Measurements from ENCODE around the gene BCL2L11.
"Not testable (repeated sequence)": the region's sequence is repeated elsewhere in the genome, so short reads cannot be mapped to it uniquely, and the experiment has no call there.

Gene BCL2L11

DNA sequence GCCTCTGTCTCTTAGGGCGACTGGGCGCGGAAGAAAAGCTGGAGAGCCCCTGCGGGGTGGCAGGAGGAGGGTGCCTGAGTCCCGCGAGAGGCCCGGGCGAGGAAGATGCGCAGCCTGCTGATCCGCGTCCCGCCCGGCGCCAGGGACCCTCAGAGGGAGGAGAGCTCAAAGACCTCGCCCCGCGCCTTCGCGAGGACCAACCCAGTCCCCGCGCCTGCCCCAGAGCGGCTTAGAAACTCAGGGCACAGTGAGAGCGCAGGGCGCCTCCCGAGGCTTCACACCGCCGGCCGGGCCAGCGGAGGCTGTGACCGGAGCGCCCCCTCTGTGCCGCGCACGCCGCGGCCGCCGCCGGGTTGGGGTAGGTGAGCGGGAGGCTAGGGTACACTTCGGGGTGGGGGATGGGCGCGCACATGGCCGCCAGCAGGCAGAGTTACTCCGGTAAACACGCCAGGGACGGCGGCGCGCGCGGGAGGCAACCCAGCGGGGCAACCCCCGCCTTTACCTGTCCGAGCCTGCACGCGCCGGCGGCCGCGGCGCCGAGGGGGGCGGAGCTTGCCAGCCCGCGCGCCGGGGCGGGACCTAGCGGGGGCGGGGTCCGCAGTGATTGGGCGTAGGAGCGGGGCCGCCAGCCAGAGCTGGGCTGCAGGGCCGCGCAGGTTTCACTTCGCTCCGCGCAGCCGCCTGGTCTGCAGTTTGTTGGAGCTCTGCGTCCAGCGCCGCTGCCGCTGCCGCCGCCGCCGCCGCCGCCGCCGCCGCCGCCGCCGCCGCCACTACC, at the start of gene BCL2L11:
BCL2L11 (plus strand) TSS at position 662 of the 775 bp plus-strand sequence. CDS start 2,832 bp downstream, outside the sequence.
- Histone ChIP-seq H3K27me3 (ENCODE audit: control insufficient read depth, insufficient read depth, low read length) (peaks cover 60% of the 10 kb centered on the region), H3K27ac (ENCODE audit: low read length) (no peak within 1 kb of the TSS), H3K9ac (ENCODE audit: low read length) (peak within 1 kb of the TSS; percentile 67), H3K4me3 (ENCODE audit: low read length) (peak within 1 kb of the TSS; percentile 81), H3K36me3 (ENCODE audit: control insufficient read depth, low read depth, low read length) (peaks cover 17% of the 10 kb centered on the region), H3K9me3 (ENCODE audit: control insufficient read depth, low read depth, low read length) (no peaks in the 10 kb centered on the region), H3K4me1 (ENCODE audit: control insufficient read depth, low read depth, low read length) (peaks cover 20% of the 10 kb centered on the region)

DNA sequence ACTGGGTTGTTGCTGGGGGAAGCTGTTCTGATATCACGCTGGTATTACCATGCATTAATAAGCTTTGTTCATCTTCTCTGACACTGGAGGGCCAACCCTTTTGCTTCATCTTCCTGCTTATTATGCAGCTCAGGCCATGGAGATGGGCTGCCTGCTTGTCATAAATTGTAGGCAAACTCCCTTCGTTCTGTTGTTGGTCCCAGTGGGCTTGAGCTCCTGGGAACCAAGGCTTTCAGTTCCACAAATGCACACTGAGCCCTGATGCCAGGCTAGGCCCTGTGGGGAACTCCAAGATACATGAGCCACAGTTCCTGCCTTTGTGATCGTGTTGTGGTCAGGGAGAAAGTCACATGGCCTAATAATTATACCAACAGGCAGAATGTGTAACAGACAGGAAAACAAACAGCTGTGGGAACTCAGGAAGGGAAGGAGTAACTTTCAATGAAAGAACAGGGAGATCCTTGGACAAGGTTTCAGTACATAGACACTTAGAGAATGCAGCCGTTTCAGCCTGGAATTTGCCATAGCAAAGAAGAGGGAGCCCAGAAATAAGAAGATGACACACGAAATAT, 49.0 kb upstream of the BCL2L11 start:
- Histone ChIP-seq H3K27me3 (ENCODE audit: control insufficient read depth, insufficient read depth, low read length) (no peaks in the 10 kb centered on the region), H3K27ac (ENCODE audit: low read length) (no peak overlapping the region), H3K36me3 (ENCODE audit: control insufficient read depth, low read depth, low read length) (no peaks in the 10 kb centered on the region), H3K9me3 (ENCODE audit: control insufficient read depth, low read depth, low read length) (peaks cover 8% of the 10 kb centered on the region), H3K4me1 (ENCODE audit: control insufficient read depth, low read depth, low read length) (no peaks in the 10 kb centered on the region), H3K4me3 (ENCODE audit: low read length) (no peak overlapping the region), H3K9ac (ENCODE audit: low read length) (no peak overlapping the region)

- Histone ChIP-seq H3K27me3 (ENCODE audit: control insufficient read depth, insufficient read depth, low read length) (no peaks in the 10 kb centered on the region), H3K36me3 (ENCODE audit: control insufficient read depth, low read depth, low read length) (no peaks in the 10 kb centered on the region), H3K4me1 (ENCODE audit: control insufficient read depth, low read depth, low read length) (no peaks in the 10 kb centered on the region), H3K9me3 (ENCODE audit: control insufficient read depth, low read depth, low read length) (peaks cover 8% of the 10 kb centered on the region), H3K4me3 (ENCODE audit: low read length) (no peak overlapping the region), H3K27ac (ENCODE audit: low read length) (no peak overlapping the region), H3K9ac (ENCODE audit: low read length) (no peak overlapping the region)
Observed at GRCh38 chr2:111072220-111072871, 48.4 kb upstream of the BCL2L11 start.

- not testable (repeated sequence) for H3K36me3 ChIP-seq (ENCODE audit: control insufficient read depth, low read depth, low read length); H3K4me3 ChIP-seq (ENCODE audit: low read length); H3K9ac ChIP-seq (ENCODE audit: low read length); H3K9me3 ChIP-seq (ENCODE audit: control insufficient read depth, low read depth, low read length); H3K4me1 ChIP-seq (ENCODE audit: control insufficient read depth, low read depth, low read length); H3K27ac ChIP-seq (ENCODE audit: low read length); H3K27me3 ChIP-seq (ENCODE audit: control insufficient read depth, insufficient read depth, low read length)
Observed at GRCh38 chr2:111082659-111083058, 38.1 kb upstream of the BCL2L11 start.

GRCh38 chr2:111091811-111092211, 28.9 kb upstream of the BCL2L11 start:
- no peaks in the 10 kb centered on the region for H3K9me3 ChIP-seq (ENCODE audit: control insufficient read depth, low read depth, low read length)
- H3K36me3 ChIP-seq (ENCODE audit: control insufficient read depth, low read depth, low read length) = no peaks in the 10 kb centered on the region
- H3K27me3 ChIP-seq (ENCODE audit: control insufficient read depth, insufficient read depth, low read length) = no peaks in the 10 kb centered on the region
- H3K4me3 ChIP-seq (ENCODE audit: low read length) = no peak overlapping the region
- no peaks in the 10 kb centered on the region for H3K4me1 ChIP-seq (ENCODE audit: control insufficient read depth, low read depth, low read length)
- no peak overlapping the region for H3K9ac ChIP-seq (ENCODE audit: low read length)
- H3K27ac ChIP-seq (ENCODE audit: low read length) = no peak overlapping the region

DNA sequence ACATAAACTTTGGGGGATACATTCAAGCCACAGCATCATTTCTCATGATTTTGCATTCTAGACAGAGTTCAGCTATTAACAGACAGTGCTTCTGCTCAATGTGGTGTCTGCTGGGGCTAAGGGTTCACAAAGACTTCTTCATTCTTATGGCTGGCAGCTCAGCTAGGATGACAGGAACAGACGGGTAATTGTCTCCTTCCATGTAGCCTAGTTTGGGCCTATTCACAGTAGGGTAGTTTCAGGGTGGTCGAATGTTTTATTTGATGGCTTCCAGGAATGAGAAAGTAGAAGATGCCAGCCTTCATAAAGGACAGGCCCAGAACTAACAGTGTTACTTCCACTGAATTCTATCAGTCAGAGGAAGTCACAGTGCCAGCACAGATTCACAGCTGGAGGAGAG, 26.0 kb upstream of the BCL2L11 start:
- Histone ChIP-seq H3K9ac (ENCODE audit: low read length) (no peak overlapping the region), H3K27ac (ENCODE audit: low read length) (no peak overlapping the region), H3K9me3 (ENCODE audit: control insufficient read depth, low read depth, low read length) (no peaks in the 10 kb centered on the region), H3K4me3 (ENCODE audit: low read length) (no peak overlapping the region), H3K36me3 (ENCODE audit: control insufficient read depth, low read depth, low read length) (no peaks in the 10 kb centered on the region), H3K27me3 (ENCODE audit: control insufficient read depth, insufficient read depth, low read length) (no peaks in the 10 kb centered on the region), H3K4me1 (ENCODE audit: control insufficient read depth, low read depth, low read length) (no peaks in the 10 kb centered on the region)

DNA sequence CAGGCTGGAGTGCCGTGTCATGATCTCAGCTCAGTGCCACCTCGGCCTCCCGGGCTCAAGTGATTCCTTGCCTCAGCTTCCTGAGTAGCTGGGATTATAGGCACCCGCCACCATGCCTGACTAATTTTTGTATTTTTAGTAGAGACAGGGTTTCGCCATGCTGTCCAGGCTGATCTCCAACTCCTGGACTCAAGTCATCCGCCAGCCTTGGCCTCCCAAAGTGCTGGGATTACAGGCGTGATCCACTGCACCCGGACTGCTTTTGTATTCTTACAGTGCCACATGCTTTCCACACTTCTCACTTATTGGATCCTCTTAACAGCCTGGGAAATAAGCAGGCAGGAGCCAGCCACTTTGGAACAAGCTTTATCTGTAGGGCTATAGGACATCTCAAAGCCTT, 25.3 kb upstream of the BCL2L11 start:
- Histone ChIP-seq H3K27ac (ENCODE audit: low read length) (no peak overlapping the region), H3K9me3 (ENCODE audit: control insufficient read depth, low read depth, low read length) (no peaks in the 10 kb centered on the region), H3K4me1 (ENCODE audit: control insufficient read depth, low read depth, low read length) (no peaks in the 10 kb centered on the region), H3K4me3 (ENCODE audit: low read length) (no peak overlapping the region), H3K36me3 (ENCODE audit: control insufficient read depth, low read depth, low read length) (no peaks in the 10 kb centered on the region), H3K27me3 (ENCODE audit: control insufficient read depth, insufficient read depth, low read length) (no peaks in the 10 kb centered on the region), H3K9ac (ENCODE audit: low read length) (no peak overlapping the region)

DNA sequence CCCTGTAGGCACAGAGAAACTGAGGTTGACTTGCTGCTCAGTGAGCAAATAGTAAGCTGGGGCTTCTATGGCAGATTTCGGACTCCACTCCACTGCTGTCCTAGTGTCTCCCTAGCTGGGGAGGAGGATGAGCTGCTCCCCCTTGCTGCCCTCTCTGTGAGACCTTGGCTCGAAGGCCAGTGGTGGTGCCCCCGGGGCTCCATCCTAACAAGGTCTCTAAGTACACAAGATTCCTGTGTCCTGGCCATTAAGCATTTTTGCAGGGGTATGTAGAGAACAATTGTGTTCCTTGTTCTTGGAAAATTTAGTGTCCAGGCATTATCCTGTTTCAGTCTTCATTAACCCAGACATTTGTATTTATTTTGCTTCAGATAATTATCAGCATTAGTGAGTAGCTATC, 21.3 kb upstream of the BCL2L11 start:
- Histone ChIP-seq H3K4me1 (ENCODE audit: control insufficient read depth, low read depth, low read length) (no peaks in the 10 kb centered on the region), H3K27ac (ENCODE audit: low read length) (no peak overlapping the region), H3K9me3 (ENCODE audit: control insufficient read depth, low read depth, low read length) (no peaks in the 10 kb centered on the region), H3K36me3 (ENCODE audit: control insufficient read depth, low read depth, low read length) (no peaks in the 10 kb centered on the region), H3K4me3 (ENCODE audit: low read length) (no peak overlapping the region), H3K27me3 (ENCODE audit: control insufficient read depth, insufficient read depth, low read length) (no peaks in the 10 kb centered on the region), H3K9ac (ENCODE audit: low read length) (no peak overlapping the region)

- H3K9ac ChIP-seq (ENCODE audit: low read length) = no peak overlapping the region
- H3K4me3 ChIP-seq (ENCODE audit: low read length) = no peak overlapping the region
- no peaks in the 10 kb centered on the region for H3K36me3 ChIP-seq (ENCODE audit: control insufficient read depth, low read depth, low read length)
- no peak overlapping the region for H3K27ac ChIP-seq (ENCODE audit: low read length)
- no peaks in the 10 kb centered on the region for H3K27me3 ChIP-seq (ENCODE audit: control insufficient read depth, insufficient read depth, low read length)
- H3K4me1 ChIP-seq (ENCODE audit: control insufficient read depth, low read depth, low read length) = no peaks in the 10 kb centered on the region
- no peaks in the 10 kb centered on the region for H3K9me3 ChIP-seq (ENCODE audit: control insufficient read depth, low read depth, low read length)
Observed at GRCh38 chr2:111100087-111100764, 20.5 kb upstream of the BCL2L11 start.

DNA sequence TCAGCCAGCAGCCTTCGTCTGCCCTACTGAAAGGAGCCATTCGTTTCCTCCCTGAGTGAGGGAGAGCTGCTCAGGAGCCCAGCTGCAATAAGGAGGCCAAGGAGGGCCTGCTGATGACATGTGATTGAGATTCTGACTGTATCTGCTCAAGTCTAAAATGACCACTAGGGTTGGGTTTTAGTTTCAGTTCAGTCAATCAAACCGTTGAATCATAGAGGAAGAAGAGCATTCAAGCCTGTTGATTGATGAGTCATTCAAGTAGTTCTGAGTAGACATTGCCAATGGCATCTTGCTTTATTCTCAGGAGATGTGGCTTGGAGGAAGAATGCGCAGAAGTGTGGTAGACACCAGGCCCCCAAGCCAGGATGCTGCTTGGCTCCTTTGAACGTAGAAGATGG, 19.9 kb upstream of the BCL2L11 start:
- no peak overlapping the region for H3K27ac ChIP-seq (ENCODE audit: low read length)
- no peaks in the 10 kb centered on the region for H3K36me3 ChIP-seq (ENCODE audit: control insufficient read depth, low read depth, low read length)
- no peak overlapping the region for H3K9ac ChIP-seq (ENCODE audit: low read length)
- no peaks in the 10 kb centered on the region for H3K27me3 ChIP-seq (ENCODE audit: control insufficient read depth, insufficient read depth, low read length)
- H3K4me1 ChIP-seq (ENCODE audit: control insufficient read depth, low read depth, low read length) = no peaks in the 10 kb centered on the region
- no peaks in the 10 kb centered on the region for H3K9me3 ChIP-seq (ENCODE audit: control insufficient read depth, low read depth, low read length)
- no peak overlapping the region for H3K4me3 ChIP-seq (ENCODE audit: low read length)

- Histone ChIP-seq H3K9me3 (ENCODE audit: control insufficient read depth, low read depth, low read length) (no peaks in the 10 kb centered on the region), H3K36me3 (ENCODE audit: control insufficient read depth, low read depth, low read length) (no peaks in the 10 kb centered on the region), H3K4me3 (ENCODE audit: low read length) (no peak overlapping the region), H3K27me3 (ENCODE audit: control insufficient read depth, insufficient read depth, low read length) (no peaks in the 10 kb centered on the region), H3K27ac (ENCODE audit: low read length) (no peak overlapping the region), H3K4me1 (ENCODE audit: control insufficient read depth, low read depth, low read length) (no peaks in the 10 kb centered on the region), H3K9ac (ENCODE audit: low read length) (no peak overlapping the region)
Observed at GRCh38 chr2:111101592-111101991, 19.1 kb upstream of the BCL2L11 start.

All from iPS-18a (cell line).